ENCODE results near the gene PLCL1. TPM values are rescaled to one million over a fixed set of nuclear protein-coding genes. Genes with fewer than 3 reads are reported as not detected.

PLCL1 gene
- total RNA-seq, 3 donors from 2014 or later, result 6.6 to 11.3 (median 11.1) TPM

GRCh38 chr2:198143156-198143555, 338.8 kb downstream of the PLCL1 start:
- Histone ChIP-seq H3K9me3 (no peaks in the 10 kb centered on the region), H3K4me1 (no peaks in the 10 kb centered on the region), H3K27ac (no peak overlapping the region), H3K4me3 (no peak overlapping the region), H3K36me3 (no peaks in the 10 kb centered on the region), H3K27me3 (no peaks in the 10 kb centered on the region)
- no peak for DNase-seq (ENCODE audit: low spot score in 2 of 2)
- intact Hi-C loops (cut with DNase I; ENCODE audit: low total_unique reads), result no loop called here
- TF ChIP-seq POLR2A (IDR thresholded peaks at IDR 0.05) (no peak), POLR2AphosphoS5 (IDR thresholded peaks at IDR 0.05) (no peak)
- TF ChIP-seq, protein P1, sequence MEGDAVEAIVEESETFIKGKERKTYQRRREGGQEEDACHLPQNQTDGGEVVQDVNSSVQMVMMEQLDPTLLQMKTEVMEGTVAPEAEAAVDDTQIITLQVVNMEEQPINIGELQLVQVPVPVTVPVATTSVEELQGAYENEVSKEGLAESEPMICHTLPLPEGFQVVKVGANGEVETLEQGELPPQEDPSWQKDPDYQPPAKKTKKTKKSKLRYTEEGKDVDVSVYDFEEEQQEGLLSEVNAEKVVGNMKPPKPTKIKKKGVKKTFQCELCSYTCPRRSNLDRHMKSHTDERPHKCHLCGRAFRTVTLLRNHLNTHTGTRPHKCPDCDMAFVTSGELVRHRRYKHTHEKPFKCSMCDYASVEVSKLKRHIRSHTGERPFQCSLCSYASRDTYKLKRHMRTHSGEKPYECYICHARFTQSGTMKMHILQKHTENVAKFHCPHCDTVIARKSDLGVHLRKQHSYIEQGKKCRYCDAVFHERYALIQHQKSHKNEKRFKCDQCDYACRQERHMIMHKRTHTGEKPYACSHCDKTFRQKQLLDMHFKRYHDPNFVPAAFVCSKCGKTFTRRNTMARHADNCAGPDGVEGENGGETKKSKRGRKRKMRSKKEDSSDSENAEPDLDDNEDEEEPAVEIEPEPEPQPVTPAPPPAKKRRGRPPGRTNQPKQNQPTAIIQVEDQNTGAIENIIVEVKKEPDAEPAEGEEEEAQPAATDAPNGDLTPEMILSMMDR (IDR thresholded peaks at IDR 0.05), result no peak

- H3K4me3 ChIP-seq, result no peak overlapping the region
- H3K27me3 ChIP-seq, result no peaks in the 10 kb centered on the region
- no peaks in the 10 kb centered on the region for H3K4me1 ChIP-seq
- H3K36me3 ChIP-seq, result no peaks in the 10 kb centered on the region
- no peak overlapping the region for H3K27ac ChIP-seq
- TF ChIP-seq POLR2A (IDR thresholded peaks at IDR 0.05) (no peak), POLR2AphosphoS5 (IDR thresholded peaks at IDR 0.05) (no peak)
- TF ChIP-seq, protein P1 (IDR thresholded peaks at IDR 0.05), result no peak
- no peak for DNase-seq (ENCODE audit: low spot score in 2 of 2)
- H3K9me3 ChIP-seq, result no peaks in the 10 kb centered on the region
- intact Hi-C loops (cut with DNase I; ENCODE audit: low total_unique reads), result no loop called here
These were observed 339.4 kb downstream of the PLCL1 start for GRCh38 chr2:198143793-198144192.

- Histone ChIP-seq H3K27ac (no peak overlapping the region), H3K27me3 (no peaks in the 10 kb centered on the region), H3K4me3 (no peak overlapping the region), H3K4me1 (no peaks in the 10 kb centered on the region), H3K36me3 (no peaks in the 10 kb centered on the region), H3K9me3 (no peaks in the 10 kb centered on the region)
- no peak for DNase-seq (ENCODE audit: low spot score in 2 of 2)
- intact Hi-C loops (cut with DNase I; ENCODE audit: low total_unique reads), result no loop called here
- TF ChIP-seq POLR2AphosphoS5 (IDR thresholded peaks at IDR 0.05) (no peak), POLR2A (IDR thresholded peaks at IDR 0.05) (no peak)
- TF ChIP-seq, protein P1 (IDR thresholded peaks at IDR 0.05), result no peak
These were observed 340.3 kb downstream of the PLCL1 start for GRCh38 chr2:198144660-198145059.

- Histone ChIP-seq H3K4me3 (no peak overlapping the region), H3K36me3 (no peaks in the 10 kb centered on the region), H3K9me3 (no peaks in the 10 kb centered on the region), H3K27me3 (no peaks in the 10 kb centered on the region), H3K4me1 (no peaks in the 10 kb centered on the region), H3K27ac (no peak overlapping the region)
- no peak for DNase-seq (ENCODE audit: low spot score in 2 of 2)
- TF ChIP-seq, protein P1 (IDR thresholded peaks at IDR 0.05), result no peak
- TF ChIP-seq POLR2AphosphoS5 (IDR thresholded peaks at IDR 0.05) (no peak), POLR2A (IDR thresholded peaks at IDR 0.05) (no peak)
- intact Hi-C loops (cut with DNase I; ENCODE audit: low total_unique reads), result no loop called here
These were observed 342.1 kb downstream of the PLCL1 start for GRCh38 chr2:198146346-198146940.

GRCh38 chr2:198157314-198157713, 352.9 kb downstream of the PLCL1 start:
- Histone ChIP-seq H3K9me3 (peaks cover 9 to 20% of the 10 kb centered on the region in 2 donors), H3K36me3 (no peaks in the 10 kb centered on the region), H3K27me3 (no peaks in the 10 kb centered on the region), H3K4me3 (no peak overlapping the region), H3K4me1 (no peaks in the 10 kb centered on the region), H3K27ac (no peak overlapping the region)
- DNase-seq (ENCODE audit: low spot score in 2 of 2), result no peak
- intact Hi-C loops (cut with DNase I; ENCODE audit: low total_unique reads), result no loop called here
- no peak for TF ChIP-seq POLR2AphosphoS5 (IDR thresholded peaks at IDR 0.05)

Measured in breast epithelium (tissue), 4 donors.